CD14-positive monocyte (primary cell): ENCODE data around the gene LUZP2. TPM values are rescaled to one million over a fixed set of nuclear protein-coding genes. Genes with fewer than 3 reads are reported as not detected.

Experiments
- DNase-seq, 3 donors: peaks; one replicate each; pipeline ENCODE4 v3.0.0-alpha.2; 2011 to 2022
- H2AFZ ChIP-seq: 2 replicates; pipeline ENCODE4 v1.6.0; 2012; ENCODE audit warnings: mild to moderate bottlenecking, low read depth, low read length, inconsistent platforms; ENCODE audit not compliant: insufficient read depth, poor library complexity, severe bottlenecking
- H3K27ac ChIP-seq, 2 donors: 1 replicate in 1 of 2; 2 replicates in 1 of 2; pipeline ENCODE4 v1.5.1; 2012 to 2013; ENCODE audit warnings: low read length in 2 of 2, control low read depth in 1 of 2, inconsistent platforms in 1 of 2, low read depth in 1 of 2, mild to moderate bottlenecking in 1 of 2
- H3K27me3 ChIP-seq, 2 donors: one replicate each; pipeline versions ENCODE4 v1.6.0 to v1.6.1; 2011 to 2013; ENCODE audit warnings: low read length in 2 of 2; ENCODE audit not compliant: control insufficient read depth in 2 of 2, insufficient read depth in 2 of 2
- H3K36me3 ChIP-seq, 2 donors: replicated peaks in 1 of 2; 1 replicate in 1 of 2; 2 replicates in 1 of 2; pipeline versions ENCODE4 v1.5.1 to v1.6.1; 2012 to 2013; ENCODE audit warnings: low read length in 2 of 2, control low read depth in 1 of 2, inconsistent platforms in 1 of 2, mild to moderate bottlenecking in 1 of 2; ENCODE audit not compliant: insufficient read depth in 2 of 2, control insufficient read depth in 1 of 2
- H3K4me1 ChIP-seq, 2 donors: 1 replicate in 1 of 2; 2 replicates in 1 of 2; pipeline versions ENCODE4 v1.5.1 to v1.6.1; 2012 to 2013; ENCODE audit warnings: low read length in 2 of 2, control low read depth in 1 of 2, inconsistent platforms in 1 of 2, mild to moderate bottlenecking in 1 of 2, moderate library complexity in 1 of 2; ENCODE audit not compliant: insufficient read depth in 2 of 2, control insufficient read depth in 1 of 2
- H3K4me2 ChIP-seq: replicated peaks from 2 replicates; pipeline ENCODE3; 2012; ENCODE audit warnings: low read length, moderate library complexity, mild to moderate bottlenecking; ENCODE audit not compliant: poor library complexity, severe bottlenecking; ENCODE audit errors: extremely low read depth
- H3K4me3 ChIP-seq, 3 experiments: fragments of 200-600 bp in 1 of 3; sonication (generic) in 1 of 3; replicated peaks in 1 of 3; 1 replicate in 2 of 3; 2 replicates in 1 of 3; pipeline ENCODE4 v1.5.1; 2011 to 2013; ENCODE audit warnings: low read length in 3 of 3, mild to moderate bottlenecking in 3 of 3, control low read depth in 2 of 3, low read depth in 2 of 3, inconsistent platforms in 1 of 3, moderate library complexity in 1 of 3
- H3K79me2 ChIP-seq: 2 replicates; pipeline ENCODE4 v1.6.0; 2012; ENCODE audit warnings: mild to moderate bottlenecking, control low read depth, inconsistent platforms, low read length, moderate library complexity; ENCODE audit not compliant: insufficient read depth
- H3K9ac ChIP-seq: 2 replicates; pipeline ENCODE4 v1.6.0; 2017; ENCODE audit warnings: low read length, mild to moderate bottlenecking; ENCODE audit not compliant: insufficient read depth, poor library complexity, severe bottlenecking
- H3K9me3 ChIP-seq, 2 donors: replicated peaks in 1 of 2; 1 replicate in 1 of 2; 2 replicates in 1 of 2; pipeline versions ENCODE4 v1.5.1 to v1.6.1; 2012 to 2013; ENCODE audit warnings: low read length in 2 of 2, control low read depth in 1 of 2; ENCODE audit not compliant: control insufficient read depth in 1 of 2, insufficient read depth in 1 of 2
- H4K20me1 ChIP-seq: 2 replicates; pipeline ENCODE4 v1.6.0; 2012; ENCODE audit warnings: mild to moderate bottlenecking, low read length, control low read depth, moderate library complexity; ENCODE audit not compliant: insufficient read depth
- H3K27ac Mint-ChIP-seq, 7 donors: one replicate each; pipeline ENCODE4 v1.8.0; 2020; ENCODE audit warnings: mild to moderate bottlenecking in 7 of 7, mixed read lengths in 7 of 7, moderate library complexity in 6 of 7, inconsistent platforms in 2 of 7
- H3K27me3 Mint-ChIP-seq, 3 donors: one replicate each; pipeline ENCODE4 v1.8.0; 2021 to 2022; ENCODE audit warnings: low read depth in 3 of 3, mild to moderate bottlenecking in 3 of 3, mixed read lengths in 3 of 3, moderate library complexity in 3 of 3, inconsistent platforms in 1 of 3
- H3K36me3 Mint-ChIP-seq, 2 donors: one replicate each; pipeline ENCODE4 v1.8.0; 2020; ENCODE audit warnings: mixed read lengths in 2 of 2, inconsistent platforms in 1 of 2, mild to moderate bottlenecking in 1 of 2
- H3K4me1 Mint-ChIP-seq: one replicate; pipeline ENCODE4 v1.8.0; 2020; ENCODE audit warnings: mild to moderate bottlenecking, mixed read lengths
- H3K4me3 Mint-ChIP-seq, 2 donors: one replicate each; pipeline ENCODE4 v1.8.0; 2020; ENCODE audit warnings: mild to moderate bottlenecking in 2 of 2, mixed read lengths in 2 of 2, moderate library complexity in 1 of 2
- H3K9me3 Mint-ChIP-seq, 7 donors: one replicate each; pipeline ENCODE4 v1.8.0; 2020 to 2022; ENCODE audit warnings: mixed read lengths in 7 of 7, mild to moderate bottlenecking in 6 of 7, moderate library complexity in 6 of 7, inconsistent platforms in 2 of 7
- CTCF ChIP-seq: fragments of 200-600 bp; IDR thresholded peaks from one replicate; pipeline ENCODE4 v1.8.0; 2022; ENCODE audit warnings: antibody characterized with exemption, mild to moderate bottlenecking
- intact Hi-C, 2 donors: fragments of 100-400 bp; cut with micrococcal nuclease; formaldehyde crosslinking; loops; one replicate each; pipeline versions ENCODE4 v1.15.0 to v1.15.1; 2023
- polyA plus RNA-seq, 3 donors: library from polyadenylated mRNA; depleted of rRNA in 1 of 3; unstranded in 2 of 3; stranded (reverse) in 1 of 3; fragments of 300-500 nt in 2 of 3; fragments of >200 nt in 1 of 3; fragmentation: Illumina TruSeq in 2 of 3; gene quantifications; 1 replicate in 2 of 3; 2 replicates in 1 of 3; pipeline ENCODE4 v1.2.3, GENCODE V29; 2012 to 2021

Gene LUZP2
- polyA plus RNA-seq, 3 donors: not detected

DNA sequence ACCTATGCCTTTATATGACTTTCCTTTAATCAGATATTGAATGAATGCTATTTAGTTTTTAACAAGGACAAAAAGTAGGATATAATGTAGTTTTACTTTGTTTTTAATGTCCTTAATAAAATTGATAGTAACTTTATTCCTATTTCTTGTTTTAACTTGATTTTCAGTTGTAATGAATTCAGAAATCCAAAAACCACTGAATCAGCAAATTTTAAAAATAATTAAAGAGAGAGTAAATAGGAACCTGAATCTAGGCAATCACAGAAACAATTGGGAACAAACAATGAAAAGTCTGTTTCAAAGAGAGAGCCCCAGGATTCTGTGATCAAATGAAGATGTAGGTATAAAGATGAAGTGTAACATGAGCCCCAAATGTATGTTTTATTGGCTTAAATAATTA, 556.0 kb downstream of the LUZP2 start:
- H3K9me3 Mint-ChIP-seq: peaks cover 0 to 1% (median 0%) of the 10 kb centered on the region in 7 donors
- H3K4me1 ChIP-seq: no peaks in the 10 kb centered on the region

GRCh38 chr11:25057861-25058260, 561.0 kb downstream of the LUZP2 start:
- intact Hi-C loops: no loop called here
- Mint-ChIP-seq H3K9me3 (peaks cover 0 to 3% (median 0%) of the 10 kb centered on the region in 7 donors), H3K27me3 (no peaks in the 10 kb centered on the region), H3K4me1 (no peaks in the 10 kb centered on the region), H3K4me3 (no peak overlapping the region), H3K27ac (no peak overlapping the region), H3K36me3 (no peaks in the 10 kb centered on the region)
- Histone ChIP-seq H3K4me2 (no peak overlapping the region), H3K79me2 (no peaks in the 10 kb centered on the region), H3K36me3 (no peaks in the 10 kb centered on the region), H2AFZ (no peak overlapping the region), H3K27me3 (no peaks in the 10 kb centered on the region), H3K4me3 (no peak overlapping the region), H4K20me1 (no peaks in the 10 kb centered on the region), H3K27ac (no peak overlapping the region), H3K9me3 (no peaks in the 10 kb centered on the region), H3K4me1 (no peaks in the 10 kb centered on the region), H3K9ac (no peak overlapping the region)
- TF ChIP-seq CTCF: no peak
- no peak for DNase-seq

More for the DNA sequence above, 556.0 kb downstream of the LUZP2 start:
- Histone ChIP-seq H4K20me1 (no peaks in the 10 kb centered on the region), H3K27ac (no peak overlapping the region), H3K36me3 (no peaks in the 10 kb centered on the region), H3K79me2 (no peaks in the 10 kb centered on the region), H3K9ac (no peak overlapping the region), H3K9me3 (no peaks in the 10 kb centered on the region), H2AFZ (no peak overlapping the region), H3K27me3 (no peaks in the 10 kb centered on the region), H3K4me2 (no peak overlapping the region), H3K4me3 (no peak overlapping the region)
- TF ChIP-seq CTCF: no peak
- Mint-ChIP-seq H3K4me1 (no peaks in the 10 kb centered on the region), H3K27ac (no peak overlapping the region), H3K4me3 (no peak overlapping the region), H3K27me3 (no peaks in the 10 kb centered on the region), H3K36me3 (no peaks in the 10 kb centered on the region)
- intact Hi-C loops: no loop called here
- DNase-seq: no peak
